Measurements from ENCODE around the gene GADD45GIP1. TPM values are rescaled to one million over a fixed set of nuclear protein-coding genes. Genes with fewer than 3 reads are reported as not detected.

Gene GADD45GIP1
- total and polyA plus RNA-seq, 2 donors (not counting 1 experiment from before 2014, with no cell fraction given), result 12.6 to 17.5 TPM

GRCh38 chr19:12975221-12975741, 18.3 kb upstream of the GADD45GIP1 start:
- ATAC-seq (ENCODE audit: low read depth) (no peak), DNase-seq (no peak)
- H3K4me3 ChIP-seq (ENCODE audit: control extremely low read depth in 1 of 5, extremely low read depth in 1 of 5, insufficient read depth in 1 of 5, low read depth in 2 of 5, low read length in 4 of 5), result no peak overlapping the region
- ChIA-PET CTCF (interaction anchor here (1.7 to 12.5 kb wide), 7 partner anchors 10 to 287 kb away, joined by 9 to 285 read pairs (median 27); no protein-coding TSS in a partner anchor), POLR2A (no interaction called here)
- H3K79me2 ChIP-seq (ENCODE audit: control insufficient read depth, insufficient read depth, low read length), result no peaks in the 10 kb centered on the region
- WGBS (ENCODE audit: insufficient coverage), result 82% methylated on average over 12 of the region's 17 CpGs
- intact Hi-C loops (cut with micrococcal nuclease), result loop anchor here (5.0 to 10.0 kb wide), 2 partner anchors 220 to 457 kb away; no protein-coding TSS in a partner anchor
- H3K4me2 ChIP-seq (replicated peaks; ENCODE audit: low read depth, low read length, poor library complexity, severe bottlenecking), result no peak overlapping the region
- no peak overlapping the region for H3K27ac Mint-ChIP-seq
- H3K9ac ChIP-seq (ENCODE audit: low read length), result no peak overlapping the region
- H3K27me3 ChIP-seq (replicated peaks in 1 of 4; ENCODE audit: control extremely low read depth in 1 of 4, control insufficient read depth in 3 of 4, insufficient read depth in 4 of 4, low read length in 3 of 4), result peaks cover 0 to 14% (median 1%) of the 10 kb centered on the region in 4 experiments
- peaks cover 3 to 12% of the 10 kb centered on the region in 2 donors for H3K4me1 ChIP-seq (ENCODE audit: control insufficient read depth in 2 of 2, insufficient read depth in 2 of 2, low read length in 2 of 2)
- no peak overlapping the region for H3K27ac ChIP-seq (ENCODE audit: low read length in 2 of 2)
- peaks cover 12% of the 10 kb centered on the region for H3K27me3 Mint-ChIP-seq
- no peaks in the 10 kb centered on the region for H4K20me1 ChIP-seq (ENCODE audit: control insufficient read depth, insufficient read depth, low read length, poor library complexity, severe bottlenecking)
- H3K9me3 ChIP-seq (ENCODE audit: control extremely low read depth in 1 of 3, control insufficient read depth in 2 of 3, insufficient read depth in 1 of 3, low read length in 2 of 3), result no peaks in the 10 kb centered on the region
- H2AFZ ChIP-seq (ENCODE audit: insufficient read depth, low read depth, low read length, poor library complexity, severe bottlenecking), result no peak overlapping the region
- peaks cover 10% of the 10 kb centered on the region for H3K4me1 Mint-ChIP-seq
- H3K36me3 ChIP-seq (replicated peaks in 1 of 2; ENCODE audit: control extremely low read depth in 1 of 2, control insufficient read depth in 1 of 2, extremely low read depth in 1 of 2, insufficient read depth in 2 of 2, low read length in 1 of 2), result no peaks in the 10 kb centered on the region
- no peaks in the 10 kb centered on the region for H3K9me3 Mint-ChIP-seq (ENCODE audit: insufficient read depth)
- no peak overlapping the region for H3K4me3 Mint-ChIP-seq
- TF ChIP-seq CTCF (IDR thresholded peaks at IDR 0.05) (no peak), EZH2 (IDR thresholded peaks at IDR 0.05; ENCODE audit: borderline replicate concordance, insufficient read depth, low read depth, low read length, poor library complexity, severe bottlenecking) (no peak)

Data from B cell (primary cell).